ENCODE data around the gene PLD1.
A peak's percentile ranks its signal among the peaks of the same experiment; 100 is the strongest.

Gene PLD1

GRCh38 chr3:171842864-171843518, 32.7 kb upstream of the PLD1 start, which contains the start of gene TMEM212:
TMEM212 (plus strand) TSS chr3:171843349; CDS start chr3:171843384, 35 bp downstream.
- Histone ChIP-seq H4K91ac (ENCODE audit: low read depth, low read length) (peak within 1 kb of the TSS; percentile 24), H3K79me2 (ENCODE audit: control insufficient read depth, insufficient read depth, low read length, poor library complexity) (peaks cover 2% of the 10 kb centered on the region), H3K18ac (ENCODE audit: low read length) (no peak within 1 kb of the TSS), H3K14ac (ENCODE audit: low read length) (no peak within 1 kb of the TSS), H3K79me1 (ENCODE audit: low read length) (no peaks in the 10 kb centered on the region), H2AK5ac (ENCODE audit: low read length) (no peak within 1 kb of the TSS), H3K36me3 (ENCODE audit: control insufficient read depth in 1 of 2, insufficient read depth in 2 of 2, low read length in 2 of 2) (no peaks in the 10 kb centered on the region), H3K23ac (ENCODE audit: low read length) (no peak within 1 kb of the TSS), H4K8ac (ENCODE audit: low read depth, low read length) (no peak within 1 kb of the TSS), H3K4ac (ENCODE audit: low read depth, low read length) (no peak within 1 kb of the TSS), H4K12ac (ENCODE audit: low read depth, low read length) (no peak within 1 kb of the TSS), H3K4me3 (ENCODE audit: low read depth, low read length) (no peak within 1 kb of the TSS), H3K9me3 (ENCODE audit: insufficient read depth, low read depth, low read length) (no peaks in the 10 kb centered on the region), H3K4me1 (ENCODE audit: control insufficient read depth in 1 of 2, insufficient read depth in 2 of 2, low read length in 2 of 2) (peaks cover 2 to 3% of the 10 kb centered on the region in 2 experiments), H3K27me3 (ENCODE audit: insufficient read depth, low read length) (no peaks in the 10 kb centered on the region), H2BK120ac (ENCODE audit: insufficient read depth, low read length, poor library complexity) (no peak within 1 kb of the TSS), H2AFZ (ENCODE audit: insufficient read depth, low read length, poor library complexity) (no peak within 1 kb of the TSS), H3K4me2 (ENCODE audit: low read length) (no peak within 1 kb of the TSS), H2BK5ac (ENCODE audit: low read depth, low read length, poor library complexity) (no peak within 1 kb of the TSS), H3K27ac (ENCODE audit: low read depth, low read length) (no peak within 1 kb of the TSS), H2BK12ac (ENCODE audit: low read length) (no peak within 1 kb of the TSS), H3K9ac (ENCODE audit: low read length) (no peak within 1 kb of the TSS)
- peak in 1 of 2 donors; percentile 31 for DNase-seq
- WGBS (ENCODE audit: extremely low coverage, insufficient coverage, insufficient read length) = no CpG with 5 or more reads among the region's 5 CpGs

- Histone ChIP-seq H4K8ac (ENCODE audit: low read depth, low read length) (no peak overlapping the region), H3K79me2 (ENCODE audit: control insufficient read depth, insufficient read depth, low read length, poor library complexity) (peaks cover 2% of the 10 kb centered on the region), H3K27ac (ENCODE audit: low read depth, low read length) (no peak overlapping the region), H3K4ac (ENCODE audit: low read depth, low read length) (no peak overlapping the region), H2BK12ac (ENCODE audit: low read length) (no peak overlapping the region), H3K9ac (ENCODE audit: low read length) (no peak overlapping the region), H3K79me1 (ENCODE audit: low read length) (no peaks in the 10 kb centered on the region), H3K4me1 (ENCODE audit: control insufficient read depth in 1 of 2, insufficient read depth in 2 of 2, low read length in 2 of 2) (no peaks in the 10 kb centered on the region), H3K18ac (ENCODE audit: low read length) (no peak overlapping the region), H4K12ac (ENCODE audit: low read depth, low read length) (no peak overlapping the region), H3K4me3 (ENCODE audit: low read depth, low read length) (no peak overlapping the region), H2BK120ac (ENCODE audit: insufficient read depth, low read length, poor library complexity) (no peak overlapping the region), H3K36me3 (ENCODE audit: control insufficient read depth in 1 of 2, insufficient read depth in 2 of 2, low read length in 2 of 2) (no peaks in the 10 kb centered on the region), H3K23ac (ENCODE audit: low read length) (no peak overlapping the region), H3K4me2 (ENCODE audit: low read length) (no peak overlapping the region), H2AFZ (ENCODE audit: insufficient read depth, low read length, poor library complexity) (no peak overlapping the region), H3K14ac (ENCODE audit: low read length) (no peak overlapping the region), H3K27me3 (ENCODE audit: insufficient read depth, low read length) (no peaks in the 10 kb centered on the region), H4K91ac (ENCODE audit: low read depth, low read length) (no peak overlapping the region), H3K9me3 (ENCODE audit: insufficient read depth, low read depth, low read length) (no peaks in the 10 kb centered on the region), H2AK5ac (ENCODE audit: low read length) (no peak overlapping the region), H2BK5ac (ENCODE audit: low read depth, low read length, poor library complexity) (no peak overlapping the region)
- peak in 1 of 2 donors; percentile 19 for DNase-seq
- WGBS (ENCODE audit: extremely low coverage, insufficient coverage, insufficient read length) = no CpG with 5 or more reads among the region's 1 CpG
Measured at GRCh38 chr3:171841620-171842000, 31.3 kb upstream of the PLD1 start.

- no CpG with 5 or more reads among the region's 6 CpGs for WGBS (ENCODE audit: extremely low coverage, insufficient coverage, insufficient read length)
- Histone ChIP-seq H2AFZ (ENCODE audit: insufficient read depth, low read length, poor library complexity) (no peak overlapping the region), H3K4ac (ENCODE audit: low read depth, low read length) (no peak overlapping the region), H3K27ac (ENCODE audit: low read depth, low read length) (no peak overlapping the region), H2AK5ac (ENCODE audit: low read length) (no peak overlapping the region), H3K27me3 (ENCODE audit: insufficient read depth, low read length) (no peaks in the 10 kb centered on the region), H2BK120ac (ENCODE audit: insufficient read depth, low read length, poor library complexity) (no peak overlapping the region), H3K4me1 (ENCODE audit: control insufficient read depth in 1 of 2, insufficient read depth in 2 of 2, low read length in 2 of 2) (no peaks in the 10 kb centered on the region), H3K4me2 (ENCODE audit: low read length) (no peak overlapping the region), H3K9me3 (ENCODE audit: insufficient read depth, low read depth, low read length) (no peaks in the 10 kb centered on the region), H3K9ac (ENCODE audit: low read length) (no peak overlapping the region), H4K8ac (ENCODE audit: low read depth, low read length) (no peak overlapping the region), H3K14ac (ENCODE audit: low read length) (no peak overlapping the region), H3K4me3 (ENCODE audit: low read depth, low read length) (peak overlapping the region; percentile 33), H2BK5ac (ENCODE audit: low read depth, low read length, poor library complexity) (no peak overlapping the region), H3K18ac (ENCODE audit: low read length) (no peak overlapping the region), H3K79me2 (ENCODE audit: control insufficient read depth, insufficient read depth, low read length, poor library complexity) (peaks cover 2% of the 10 kb centered on the region), H2BK12ac (ENCODE audit: low read length) (no peak overlapping the region), H3K23ac (ENCODE audit: low read length) (no peak overlapping the region), H3K79me1 (ENCODE audit: low read length) (no peaks in the 10 kb centered on the region), H4K12ac (ENCODE audit: low read depth, low read length) (no peak overlapping the region), H4K91ac (ENCODE audit: low read depth, low read length) (no peak overlapping the region), H3K36me3 (ENCODE audit: control insufficient read depth in 1 of 2, insufficient read depth in 2 of 2, low read length in 2 of 2) (no peaks in the 10 kb centered on the region)
- no peak for DNase-seq
Measured at GRCh38 chr3:171840811-171841619, 30.7 kb upstream of the PLD1 start.

- Histone ChIP-seq H4K12ac (ENCODE audit: low read depth, low read length) (no peak overlapping the region), H2AK5ac (ENCODE audit: low read length) (no peak overlapping the region), H3K79me2 (ENCODE audit: control insufficient read depth, insufficient read depth, low read length, poor library complexity) (no peaks in the 10 kb centered on the region), H3K9me3 (ENCODE audit: insufficient read depth, low read depth, low read length) (no peaks in the 10 kb centered on the region), H4K91ac (ENCODE audit: low read depth, low read length) (no peak overlapping the region), H3K36me3 (ENCODE audit: control insufficient read depth in 1 of 2, insufficient read depth in 2 of 2, low read length in 2 of 2) (no peaks in the 10 kb centered on the region), H2BK12ac (ENCODE audit: low read length) (no peak overlapping the region), H2BK120ac (ENCODE audit: insufficient read depth, low read length, poor library complexity) (no peak overlapping the region), H3K4me3 (ENCODE audit: low read depth, low read length) (no peak overlapping the region), H3K4ac (ENCODE audit: low read depth, low read length) (no peak overlapping the region), H2AFZ (ENCODE audit: insufficient read depth, low read length, poor library complexity) (no peak overlapping the region), H3K27ac (ENCODE audit: low read depth, low read length) (no peak overlapping the region), H4K8ac (ENCODE audit: low read depth, low read length) (no peak overlapping the region), H3K4me1 (ENCODE audit: control insufficient read depth in 1 of 2, insufficient read depth in 2 of 2, low read length in 2 of 2) (no peaks in the 10 kb centered on the region), H3K23ac (ENCODE audit: low read length) (no peak overlapping the region), H3K14ac (ENCODE audit: low read length) (no peak overlapping the region), H3K27me3 (ENCODE audit: insufficient read depth, low read length) (no peaks in the 10 kb centered on the region), H3K18ac (ENCODE audit: low read length) (no peak overlapping the region), H2BK5ac (ENCODE audit: low read depth, low read length, poor library complexity) (no peak overlapping the region), H3K9ac (ENCODE audit: low read length) (no peak overlapping the region), H3K4me2 (ENCODE audit: low read length) (no peak overlapping the region), H3K79me1 (ENCODE audit: low read length) (no peaks in the 10 kb centered on the region)
- no CpG with 5 or more reads among the region's 2 CpGs for WGBS (ENCODE audit: extremely low coverage, insufficient coverage, insufficient read length)
- no peak for DNase-seq
Measured at GRCh38 chr3:171840445-171840810, 30.1 kb upstream of the PLD1 start.
